Neural progenitor cell (in vitro differentiated cells): Measurements from ENCODE around the gene UBE2R2.
"Not testable (repeated sequence)": the region's sequence is repeated elsewhere in the genome, so short reads cannot be mapped to it uniquely, and the experiment has no call there.

Experiments used
- CTCF ChIP-seq: fragments of 200-600 bp; sonication (generic); IDR thresholded peaks from 2 replicates; pipeline ENCODE4 v1.5.1; 2017; ENCODE audit warnings: antibody characterized with exemption, mild to moderate bottlenecking
- EZH2phosphoT487 ChIP-seq: fragments of 200-600 bp; sonication (generic); IDR thresholded peaks from 2 replicates; pipeline ENCODE4 v1.6.1; 2017; ENCODE audit warnings: antibody characterized with exemption

GRCh38 chr9:33804196-33804595 is 12.8 kb upstream of the UBE2R2 start:
- not testable (repeated sequence) for TF ChIP-seq CTCF, EZH2phosphoT487
